Progenitor cell of endocrine pancreas (in vitro differentiated cells): ENCODE results near the gene STAMBPL1. TPM values are rescaled to one million over a fixed set of nuclear protein-coding genes. Genes with fewer than 3 reads are reported as not detected.

Experiments used
- DNase-seq: peaks from one replicate; pipeline ENCODE4 v3.0.0; 2021; ENCODE audit warnings: low spot score; ENCODE audit not compliant: unreplicated experiment
- H3K27ac Mint-ChIP-seq: 2 replicates; pipeline ENCODE4 v1.8.0; 2021; ENCODE audit warnings: mild to moderate bottlenecking, moderate library complexity, mixed read lengths
- H3K27me3 Mint-ChIP-seq: 2 replicates; pipeline ENCODE4 v1.8.0; 2021; ENCODE audit warnings: mixed read lengths
- H3K36me3 Mint-ChIP-seq: 2 replicates; pipeline ENCODE4 v1.8.0; 2022; ENCODE audit warnings: mixed read lengths; ENCODE audit not compliant: insufficient read depth
- H3K4me1 Mint-ChIP-seq: 2 replicates; pipeline ENCODE4 v1.8.0; 2021; ENCODE audit warnings: low read depth, mixed read lengths
- H3K4me3 Mint-ChIP-seq: 2 replicates; pipeline ENCODE4 v1.8.0; 2021; ENCODE audit warnings: low read depth, mild to moderate bottlenecking, moderate library complexity, mixed read lengths
- H3K9me3 Mint-ChIP-seq: 2 replicates; pipeline ENCODE4 v1.8.0; 2021; ENCODE audit warnings: low read depth, mixed read lengths
- total RNA-seq: library from RNA; stranded (reverse); gene quantifications from 2 replicates; pipeline ENCODE4 v1.2.1, GENCODE V29; 2021
- TF ChIP-seq, protein P1 (sequence below): fragments of 200-600 bp; sonication (generic); IDR thresholded peaks from one replicate; pipeline ENCODE4 v1.5.0; 2021; ENCODE audit warnings: antibody characterized with exemption, mild to moderate bottlenecking; ENCODE audit not compliant: unreplicated experiment

STAMBPL1 gene
- total RNA-seq, 1 donor from 2014 or later: 1.3 TPM

DNA sequence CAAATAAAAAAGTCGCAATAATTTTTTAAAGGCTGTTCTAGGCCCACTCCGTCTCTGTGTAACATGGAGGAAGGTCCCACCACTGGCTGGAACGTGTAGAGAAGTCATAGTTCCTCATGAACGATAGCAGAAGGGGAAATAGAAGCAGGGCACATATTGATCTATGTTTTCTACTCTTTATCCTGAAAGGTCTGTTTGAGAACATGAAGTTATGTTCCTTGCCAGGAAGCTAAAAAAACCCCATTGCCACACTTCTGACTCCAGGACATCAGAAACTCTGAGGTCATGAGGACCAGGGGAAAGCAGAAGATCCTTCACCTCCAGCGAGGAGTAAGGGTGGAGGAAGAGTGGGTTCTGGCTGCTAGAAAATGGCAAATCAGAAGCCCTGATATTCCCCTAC is 39.2 kb upstream of the STAMBPL1 start:
- no peak for DNase-seq
- no peak overlapping the region for H3K4me3 Mint-ChIP-seq
- H3K36me3 Mint-ChIP-seq: no peaks in the 10 kb centered on the region

DNA sequence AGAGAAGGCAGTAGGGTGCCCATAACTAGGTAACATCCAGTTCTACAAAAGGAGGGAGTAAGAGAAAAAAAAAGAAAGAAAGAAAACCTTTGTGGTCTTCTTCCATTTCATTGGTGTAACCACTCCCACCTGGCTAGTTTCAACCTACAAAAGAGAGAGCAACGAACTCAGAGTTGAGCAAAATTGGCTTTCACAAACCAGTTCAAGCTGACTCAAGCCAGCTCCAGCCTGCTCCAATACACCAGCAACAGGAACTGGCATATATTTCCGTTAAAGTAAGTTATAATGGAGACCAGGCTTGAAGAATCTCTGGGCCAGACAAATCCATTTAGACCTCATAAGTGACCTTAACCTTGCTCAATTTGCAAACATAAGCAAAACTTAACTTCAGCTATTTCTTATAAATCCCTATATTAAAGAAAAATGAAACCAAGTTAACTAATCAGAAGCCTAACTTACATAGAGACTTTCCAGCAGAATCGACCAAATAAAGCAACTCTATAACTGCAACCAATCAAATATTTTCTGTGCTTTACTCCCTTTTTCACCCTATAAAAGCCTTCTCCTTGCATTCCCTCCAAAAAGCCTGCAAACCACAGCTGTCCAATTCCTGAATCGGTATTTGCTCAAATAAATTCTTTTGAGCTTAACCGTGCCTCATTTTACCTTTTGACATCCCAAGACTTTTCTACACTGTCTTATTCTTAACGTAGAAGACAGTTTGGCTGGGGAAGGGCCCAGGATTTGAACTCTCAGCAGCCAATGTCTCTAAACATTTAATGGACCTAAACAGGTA is 38.5 kb upstream of the STAMBPL1 start:
- no peaks in the 10 kb centered on the region for H3K9me3 Mint-ChIP-seq
- no peaks in the 10 kb centered on the region for H3K36me3 Mint-ChIP-seq
- H3K27me3 Mint-ChIP-seq: peaks cover 20% of the 10 kb centered on the region
- H3K4me3 Mint-ChIP-seq: no peak overlapping the region
- TF ChIP-seq, protein P1, sequence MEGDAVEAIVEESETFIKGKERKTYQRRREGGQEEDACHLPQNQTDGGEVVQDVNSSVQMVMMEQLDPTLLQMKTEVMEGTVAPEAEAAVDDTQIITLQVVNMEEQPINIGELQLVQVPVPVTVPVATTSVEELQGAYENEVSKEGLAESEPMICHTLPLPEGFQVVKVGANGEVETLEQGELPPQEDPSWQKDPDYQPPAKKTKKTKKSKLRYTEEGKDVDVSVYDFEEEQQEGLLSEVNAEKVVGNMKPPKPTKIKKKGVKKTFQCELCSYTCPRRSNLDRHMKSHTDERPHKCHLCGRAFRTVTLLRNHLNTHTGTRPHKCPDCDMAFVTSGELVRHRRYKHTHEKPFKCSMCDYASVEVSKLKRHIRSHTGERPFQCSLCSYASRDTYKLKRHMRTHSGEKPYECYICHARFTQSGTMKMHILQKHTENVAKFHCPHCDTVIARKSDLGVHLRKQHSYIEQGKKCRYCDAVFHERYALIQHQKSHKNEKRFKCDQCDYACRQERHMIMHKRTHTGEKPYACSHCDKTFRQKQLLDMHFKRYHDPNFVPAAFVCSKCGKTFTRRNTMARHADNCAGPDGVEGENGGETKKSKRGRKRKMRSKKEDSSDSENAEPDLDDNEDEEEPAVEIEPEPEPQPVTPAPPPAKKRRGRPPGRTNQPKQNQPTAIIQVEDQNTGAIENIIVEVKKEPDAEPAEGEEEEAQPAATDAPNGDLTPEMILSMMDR: no peak
- no peak overlapping the region for H3K27ac Mint-ChIP-seq
- no peaks in the 10 kb centered on the region for H3K4me1 Mint-ChIP-seq
- no peak for DNase-seq

More for the DNA sequence above, 39.2 kb upstream of the STAMBPL1 start:
- H3K9me3 Mint-ChIP-seq: no peaks in the 10 kb centered on the region
- H3K4me1 Mint-ChIP-seq: no peaks in the 10 kb centered on the region
- TF ChIP-seq, protein P1: no peak
- H3K27me3 Mint-ChIP-seq: peaks cover 20% of the 10 kb centered on the region
- H3K27ac Mint-ChIP-seq: no peak overlapping the region

DNA sequence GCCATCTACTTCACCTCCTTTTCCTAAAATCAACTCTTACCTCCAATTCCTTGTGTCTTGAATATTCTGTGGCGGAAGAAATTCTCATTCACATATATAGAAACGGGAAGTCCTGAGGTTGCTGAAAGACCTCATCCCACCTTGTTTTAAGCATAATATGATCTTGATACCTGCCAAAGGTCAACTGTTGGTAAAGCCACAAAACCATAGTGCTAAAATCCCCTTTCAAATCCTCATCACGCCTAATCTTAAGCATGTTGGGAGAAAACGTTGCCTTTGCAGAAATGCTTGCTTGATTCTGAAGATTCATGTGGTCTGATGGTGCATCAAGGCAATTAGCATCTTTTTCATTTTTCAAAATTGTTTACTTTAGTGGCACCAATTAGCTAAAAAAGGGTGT is 36.9 kb upstream of the STAMBPL1 start:
- Mint-ChIP-seq H3K36me3 (no peaks in the 10 kb centered on the region), H3K9me3 (no peaks in the 10 kb centered on the region), H3K27ac (no peak overlapping the region), H3K4me1 (no peaks in the 10 kb centered on the region), H3K27me3 (peaks cover 20% of the 10 kb centered on the region), H3K4me3 (no peak overlapping the region)
- TF ChIP-seq, protein P1: no peak
- no peak for DNase-seq

DNA sequence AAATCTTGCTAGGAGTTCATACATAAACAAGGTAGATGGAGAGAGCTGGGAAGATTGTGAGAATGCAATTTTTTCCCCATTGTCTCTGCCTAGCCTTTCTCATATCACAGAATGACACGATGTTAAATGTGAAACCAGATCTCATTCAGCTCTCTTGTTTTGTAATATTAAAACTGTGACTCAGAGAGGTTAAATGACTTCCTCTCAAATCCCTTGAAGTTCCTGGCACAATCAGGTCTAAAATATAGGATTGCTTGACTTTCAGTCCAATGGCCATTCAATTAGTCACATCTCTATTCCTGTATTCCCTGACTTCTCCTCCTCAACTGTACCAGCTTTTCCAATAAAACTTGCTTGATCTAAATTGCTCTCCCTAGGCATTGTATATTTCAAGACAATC is 31.5 kb upstream of the STAMBPL1 start:
- peaks cover 5% of the 10 kb centered on the region for H3K4me1 Mint-ChIP-seq
- TF ChIP-seq, protein P1: no peak
- no peaks in the 10 kb centered on the region for H3K9me3 Mint-ChIP-seq
- no peak overlapping the region for H3K4me3 Mint-ChIP-seq
- H3K27me3 Mint-ChIP-seq: peaks cover 14% of the 10 kb centered on the region
- H3K27ac Mint-ChIP-seq: no peak overlapping the region
- DNase-seq: no peak
- H3K36me3 Mint-ChIP-seq: no peaks in the 10 kb centered on the region

DNA sequence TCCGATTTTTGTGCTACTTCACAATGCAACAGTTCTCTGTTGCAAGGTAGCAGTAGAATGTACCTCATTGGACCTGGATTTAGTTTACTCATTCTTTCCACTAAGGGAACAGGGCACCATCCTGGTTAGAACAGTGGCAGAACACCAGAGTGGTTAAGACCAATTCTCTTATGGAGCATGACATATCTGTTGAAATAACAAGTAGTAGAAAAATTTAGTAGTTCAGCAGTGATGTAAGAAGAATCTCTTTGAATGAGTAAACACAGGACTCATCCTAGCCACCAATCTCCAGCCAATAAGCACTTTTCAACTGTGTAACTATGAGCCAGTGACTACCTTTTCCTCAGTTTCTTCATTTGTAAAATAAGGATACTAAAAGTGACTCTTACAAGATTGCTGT is 30.8 kb upstream of the STAMBPL1 start:
- Mint-ChIP-seq H3K9me3 (no peaks in the 10 kb centered on the region), H3K4me3 (no peak overlapping the region), H3K4me1 (peaks cover 5% of the 10 kb centered on the region), H3K27ac (no peak overlapping the region), H3K27me3 (peaks cover 9% of the 10 kb centered on the region), H3K36me3 (no peaks in the 10 kb centered on the region)
- TF ChIP-seq, protein P1: no peak
- DNase-seq: no peak
